ENCODE measurements around the gene C1QTNF5. TPM values are rescaled to one million over a fixed set of nuclear protein-coding genes. Genes with fewer than 3 reads are reported as not detected.

Gene C1QTNF5
- total RNA-seq, 1 donor from 2014 or later, result 4.7 TPM

DNA sequence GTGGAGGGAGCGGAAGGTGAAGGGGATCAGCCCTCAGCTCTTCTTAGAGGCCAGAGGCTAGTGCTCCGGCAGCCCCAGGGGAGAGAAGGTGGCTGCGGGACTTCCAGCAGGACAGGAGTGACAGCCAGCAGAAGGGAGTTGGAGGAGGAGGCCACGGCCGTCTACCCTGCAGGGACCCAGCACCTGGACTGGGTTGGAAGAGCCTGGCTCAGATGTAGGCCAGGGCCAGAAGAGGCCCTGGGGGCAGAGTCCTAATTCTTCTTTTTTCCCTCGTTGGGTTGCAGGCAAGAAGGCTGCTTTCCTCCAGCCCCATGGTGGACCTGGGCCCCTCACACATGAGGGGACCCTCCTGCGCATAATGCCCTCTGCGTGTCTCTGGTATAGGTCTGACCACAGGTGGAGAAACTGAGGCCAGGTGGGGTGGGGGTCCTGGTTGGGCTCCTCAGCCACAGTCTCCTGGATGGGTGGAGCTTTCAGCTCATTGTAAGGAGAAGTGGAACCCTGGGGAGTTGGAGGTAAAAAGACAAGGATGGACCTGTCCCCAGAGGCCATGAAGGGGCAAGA, 21.5 kb downstream of the C1QTNF5 start:
- ATAC-seq (no peak), DNase-seq (ENCODE audit: low spot score) (no peak)

DNA sequence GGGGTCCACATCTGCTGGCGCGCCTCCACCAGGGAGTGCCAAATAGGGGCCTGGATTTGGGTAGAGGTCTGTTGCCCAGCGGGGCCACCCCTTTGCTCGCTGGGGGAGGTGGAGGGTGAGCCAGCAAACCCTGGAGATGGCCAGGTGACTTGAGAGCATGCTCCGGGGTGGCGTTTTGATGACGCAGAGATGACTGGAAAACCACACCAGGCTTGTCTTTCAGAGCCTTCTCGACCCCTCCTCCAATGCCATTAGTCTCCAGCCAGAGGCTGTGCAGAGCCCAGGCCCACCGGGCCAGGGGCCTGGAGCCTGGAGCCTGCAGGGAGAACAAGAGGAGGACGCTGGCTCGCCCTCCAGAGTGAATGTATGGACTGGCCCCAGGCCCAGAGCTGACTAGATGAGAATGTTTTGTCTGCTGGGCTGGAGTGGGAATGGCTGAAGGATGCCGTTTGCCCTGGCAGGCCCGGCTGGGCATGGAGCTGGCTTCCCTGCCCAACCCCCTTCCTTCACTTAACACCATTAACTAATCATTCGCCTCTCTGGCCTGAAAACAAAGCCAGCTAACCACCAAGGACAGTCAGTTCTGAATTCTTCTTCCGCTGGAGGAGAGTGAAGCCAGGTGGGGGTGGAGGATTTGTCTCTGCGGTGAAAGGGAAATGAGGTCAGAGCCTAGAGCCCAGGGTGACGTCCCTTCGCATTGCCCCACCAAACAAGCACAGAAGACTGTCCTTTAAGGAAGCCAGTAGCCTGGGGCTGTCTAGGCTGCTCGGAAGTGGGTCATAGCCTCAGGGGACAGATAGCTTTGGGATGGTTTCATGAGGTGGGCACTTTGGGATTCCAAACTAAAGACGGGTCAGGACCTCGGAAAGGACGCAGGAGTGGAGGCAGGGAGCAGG, 22.2 kb downstream of the C1QTNF5 start:
- no peak for DNase-seq (ENCODE audit: low spot score)
- no peak for ATAC-seq

- DNase-seq (ENCODE audit: low spot score), result no peak
- ATAC-seq, result no peak
Observed at GRCh38 chr11:119317592-119318239, 23.0 kb downstream of the C1QTNF5 start.

- DNase-seq (ENCODE audit: low spot score), result no peak
- no peak for ATAC-seq
Observed at GRCh38 chr11:119316729-119317591, 23.7 kb downstream of the C1QTNF5 start, which contains the start of gene MCAM. Gene MCAM (minus strand): TSS chr11:119317130. CDS start chr11:119317101, 29 bp downstream.

DNA sequence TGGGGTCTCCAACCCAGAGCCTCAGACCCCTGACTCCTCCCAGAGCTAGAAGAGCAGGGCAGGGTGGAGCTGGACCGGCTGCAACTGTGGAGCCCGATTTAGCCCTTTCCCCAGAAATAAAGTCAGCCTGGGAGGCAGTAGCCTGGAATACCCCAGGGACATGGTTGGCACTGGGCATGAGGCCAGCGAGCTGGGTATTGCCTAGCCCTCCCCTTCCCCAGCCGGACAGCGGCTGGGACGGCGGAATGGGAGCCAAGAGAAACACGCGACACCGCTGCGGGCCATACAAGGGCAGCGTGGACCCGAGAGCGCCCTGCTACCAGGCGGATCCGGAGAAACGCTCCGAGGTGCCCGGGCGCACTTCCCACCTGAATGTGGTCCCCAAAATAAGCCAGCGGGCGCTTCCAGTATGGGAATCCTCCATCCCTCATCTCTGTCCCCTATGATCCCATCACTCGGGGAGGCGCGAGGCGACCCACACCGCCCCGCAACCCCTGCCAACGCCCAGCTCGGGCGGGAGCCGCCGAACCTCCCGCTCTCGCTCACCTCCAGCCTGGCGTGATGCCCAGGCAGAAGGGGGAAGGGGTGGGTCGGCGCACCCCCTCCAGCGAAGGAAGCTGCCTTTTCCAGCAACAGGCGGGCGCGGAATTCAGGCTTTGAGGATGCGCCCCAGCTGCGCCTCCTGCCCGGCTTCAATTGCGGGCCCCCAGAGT, 24.5 kb downstream of the C1QTNF5 start:
- ATAC-seq, result peak; percentile 8
- DNase-seq (ENCODE audit: low spot score), result no peak

GRCh38 chr11:119315131-119316015, 25.3 kb downstream of the C1QTNF5 start:
- ATAC-seq, result peak; percentile 12
- no peak for DNase-seq (ENCODE audit: low spot score)

- DNase-seq (ENCODE audit: low spot score) (no peak), ATAC-seq (no peak)
Observed at GRCh38 chr11:119314726-119315125, 26.0 kb downstream of the C1QTNF5 start.

DNA sequence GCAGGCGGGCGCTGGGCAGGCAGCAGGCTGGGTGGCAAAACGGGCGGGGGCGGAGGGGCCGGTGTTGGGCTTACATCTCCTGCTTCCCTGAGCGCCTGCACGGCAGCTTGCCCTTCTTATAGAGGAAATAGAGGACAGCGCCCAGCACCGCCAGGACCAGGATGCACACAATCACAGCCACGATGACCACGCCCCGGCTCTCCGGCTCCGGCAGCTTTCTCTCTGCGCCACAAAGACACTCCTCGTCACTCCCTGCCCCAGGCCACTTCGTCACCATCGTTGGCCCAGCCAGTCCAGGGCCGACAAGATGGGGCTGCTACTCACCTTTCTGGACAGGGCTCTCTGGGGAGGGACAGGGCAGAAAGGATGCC, 30.0 kb downstream of the C1QTNF5 start:
- no peak for ATAC-seq
- DNase-seq (ENCODE audit: low spot score), result no peak

DNA sequence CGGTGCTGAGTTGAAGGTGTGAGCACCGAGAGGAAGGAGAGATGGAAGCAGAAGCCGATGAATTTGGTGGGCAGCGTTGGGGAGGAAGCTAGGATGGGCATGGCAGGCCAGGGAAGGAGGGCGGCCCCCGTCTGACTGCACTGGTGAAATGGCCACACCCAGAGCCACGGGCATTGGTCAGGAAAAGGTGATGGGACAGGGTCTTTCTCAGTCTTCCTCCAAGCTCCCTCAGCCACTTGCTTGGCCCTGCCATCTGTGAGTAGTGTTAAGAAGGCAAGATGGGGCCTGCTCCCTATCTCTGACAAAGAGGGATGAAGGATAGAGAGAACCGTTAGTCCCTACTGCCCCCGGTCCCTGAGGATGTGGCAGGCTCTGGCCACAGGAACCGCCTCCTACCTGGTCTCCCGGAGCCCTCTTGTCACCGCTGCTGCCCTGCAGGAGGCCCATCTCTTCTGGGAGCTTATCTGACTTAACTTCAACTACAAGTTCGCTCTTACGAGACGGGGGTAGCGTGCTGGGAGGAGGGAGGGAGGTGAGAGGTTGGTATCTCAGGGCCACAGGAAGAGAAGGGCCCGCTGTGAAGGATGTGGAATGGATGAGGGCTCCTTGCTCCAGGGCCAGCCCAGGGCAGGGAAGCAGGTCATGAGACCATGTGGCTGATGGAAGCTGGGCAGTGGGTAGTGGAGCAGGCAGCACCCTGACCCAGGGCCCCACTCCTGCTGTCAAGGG, 30.6 kb downstream of the C1QTNF5 start:
- ATAC-seq (no peak), DNase-seq (ENCODE audit: low spot score) (no peak)

DNA sequence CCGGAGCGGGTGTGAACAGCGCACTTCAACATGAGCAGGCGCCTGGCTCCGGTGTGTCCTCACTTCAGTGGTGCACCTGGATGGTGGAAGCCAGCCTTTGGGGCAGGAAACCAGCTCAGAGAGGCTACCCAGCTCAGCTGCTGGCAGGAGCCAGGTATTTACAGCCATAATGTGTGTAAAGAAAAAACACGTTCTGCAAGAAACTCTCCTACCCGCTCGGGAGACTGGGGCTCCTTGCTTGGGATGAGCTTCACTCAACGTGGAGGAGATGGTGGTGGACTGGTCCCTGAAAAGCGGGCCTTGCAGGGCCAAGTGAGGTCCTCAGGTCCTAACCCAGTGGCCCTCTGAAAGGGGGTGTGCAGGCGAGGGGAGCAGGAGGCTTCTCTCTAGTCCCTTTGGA, 31.3 kb downstream of the C1QTNF5 start:
- ATAC-seq (no peak), DNase-seq (ENCODE audit: low spot score) (no peak)

DNA sequence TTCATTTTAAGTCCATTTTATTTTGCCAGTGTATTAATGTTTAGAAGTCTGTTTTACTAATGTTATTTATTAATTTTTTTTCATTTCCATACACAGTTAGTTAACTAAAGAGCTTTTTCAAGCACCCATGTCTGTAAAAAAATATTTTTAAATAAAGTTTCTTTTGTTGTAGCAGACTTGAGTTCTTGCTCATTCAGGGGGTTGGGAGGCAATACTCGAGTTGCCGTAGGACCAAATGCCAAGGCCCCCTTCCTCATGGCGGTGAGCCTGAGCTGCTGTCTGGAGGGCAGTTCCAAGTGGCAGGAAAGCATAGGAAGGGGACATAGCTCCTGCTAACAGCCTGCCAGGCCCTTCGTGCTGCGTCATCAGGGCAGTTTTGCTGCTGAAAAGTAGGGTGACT, 32.7 kb downstream of the C1QTNF5 start:
- no peak for ATAC-seq

GRCh38 chr11:119307219-119307618, 33.5 kb downstream of the C1QTNF5 start:
- DNase-seq (ENCODE audit: low spot score), result no peak

More for the DNA sequence above, 32.7 kb downstream of the C1QTNF5 start:
- no peak for DNase-seq (ENCODE audit: low spot score)

DNA sequence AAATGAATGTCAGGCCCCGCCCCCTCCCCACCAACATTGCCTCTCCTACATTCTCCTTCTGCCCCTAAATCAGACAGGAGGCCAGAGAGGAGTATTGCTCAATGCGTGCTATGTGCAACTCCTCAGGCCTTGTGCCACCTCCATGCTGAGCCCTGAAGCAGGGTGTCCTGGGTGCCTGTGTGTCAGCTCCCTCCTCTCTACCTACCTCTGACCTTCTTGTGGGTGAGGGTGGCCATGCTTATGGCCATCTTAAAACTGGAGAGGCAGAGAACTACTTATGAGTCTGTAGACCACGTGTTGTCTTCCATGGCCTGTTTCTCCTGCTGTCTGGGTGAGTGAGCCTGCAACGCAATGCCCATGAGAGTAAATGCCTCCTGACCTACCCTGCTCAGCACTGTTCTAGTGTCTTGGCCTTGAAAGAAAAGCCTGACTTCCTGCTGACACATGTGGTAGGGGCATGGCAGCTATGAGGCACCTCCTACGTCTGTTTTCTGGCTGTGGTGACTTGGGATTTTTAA, 34.3 kb downstream of the C1QTNF5 start:
- DNase-seq (ENCODE audit: low spot score) (no peak), ATAC-seq (peak; percentile 56)

More at GRCh38 chr11:119307219-119307618, 33.5 kb downstream of the C1QTNF5 start:
- ATAC-seq, result peak; percentile 39

DNA sequence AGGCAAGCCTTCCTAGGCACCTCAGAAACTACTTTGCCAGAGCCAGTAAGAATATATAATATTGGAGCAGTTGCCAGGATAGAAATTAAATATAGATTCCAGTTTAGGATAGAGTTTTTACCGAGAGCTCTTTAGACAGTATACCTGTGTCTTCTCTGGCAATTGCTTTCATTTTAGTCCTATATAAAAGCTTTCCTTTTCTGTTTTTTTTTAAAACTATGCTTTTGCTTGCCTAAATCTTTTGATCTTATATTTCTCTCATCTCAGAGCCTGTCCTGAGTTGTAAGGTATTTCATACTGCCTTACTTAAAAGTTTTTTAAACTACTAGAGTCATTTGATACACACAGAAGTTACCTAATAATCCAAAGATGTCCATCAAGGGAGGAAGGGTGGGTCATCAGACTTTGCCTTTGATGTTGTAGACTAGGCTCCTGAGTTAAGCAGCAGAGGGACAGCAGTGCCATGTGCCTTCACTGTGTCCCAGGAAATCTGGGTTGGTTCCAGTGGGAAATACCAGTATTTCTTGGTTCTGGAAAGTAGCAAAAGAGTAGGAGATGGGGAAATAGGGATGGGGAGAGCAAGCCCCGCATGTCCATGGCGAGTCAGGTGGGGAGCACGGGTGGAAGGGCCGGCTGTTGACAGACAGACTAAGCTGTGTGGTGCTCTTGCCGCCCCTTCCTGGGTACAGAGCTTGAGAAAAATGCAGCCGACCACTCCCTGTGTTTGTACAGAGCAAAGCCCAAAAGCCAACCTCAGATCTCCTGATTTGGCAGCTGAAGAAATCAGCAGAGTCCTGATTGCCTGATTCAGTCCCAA, 34.9 kb downstream of the C1QTNF5 start:
- DNase-seq (ENCODE audit: low spot score), result no peak
- ATAC-seq, result no peak

GRCh38 chr11:119303227-119303718, 37.4 kb downstream of the C1QTNF5 start:
- ATAC-seq (peak; percentile 41), DNase-seq (ENCODE audit: low spot score) (no peak)

DNA sequence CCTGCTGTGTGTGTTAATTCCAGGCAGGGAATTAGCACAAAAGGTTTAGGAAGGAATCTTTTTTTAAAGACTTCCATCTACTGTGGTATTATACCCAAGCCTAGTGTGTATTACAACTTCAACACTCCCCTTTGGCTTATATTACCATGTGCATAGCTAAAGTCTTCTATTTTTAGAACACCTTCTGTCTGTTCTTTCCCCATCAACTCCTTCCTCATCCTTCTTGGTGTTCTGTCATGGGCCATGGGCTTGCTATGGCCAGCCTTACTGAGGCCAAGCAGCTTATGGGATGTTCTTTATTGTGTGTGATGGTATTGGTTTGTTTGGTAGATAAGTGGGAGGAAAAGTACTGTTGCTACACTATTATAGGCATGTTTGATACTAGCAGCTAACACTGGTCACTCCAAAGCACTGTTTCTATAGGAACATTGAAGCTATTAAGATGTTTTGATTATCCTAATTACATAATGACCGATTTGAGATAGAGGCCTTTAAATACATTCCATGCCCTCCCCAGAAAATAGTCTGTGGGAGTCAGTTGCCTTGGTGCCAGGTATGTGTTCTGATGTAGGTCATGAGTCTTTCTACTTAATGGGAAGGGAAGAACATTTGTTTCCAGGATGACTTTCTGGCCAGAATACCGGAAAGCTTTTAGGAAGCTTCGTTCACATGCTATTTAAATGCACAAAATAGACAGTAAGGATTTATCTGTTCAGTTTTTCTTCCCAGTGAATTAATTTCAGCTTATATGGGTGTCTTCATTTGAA, 40.3 kb downstream of the C1QTNF5 start:
- ATAC-seq (no peak), DNase-seq (ENCODE audit: low spot score) (no peak)
